Peyer's patch (tissue), 4 donors: Measurements from ENCODE around the gene MASP2.

Experiments used
- CTCF ChIP-seq, 6 experiments: fragments of 450-650 bp in 4 of 6; fragments of 200-600 bp in 2 of 6; sonication (generic) in 1 of 6; IDR thresholded peaks; one replicate each; pipeline ENCODE4 v1.5.1; 2017 to 2019; ENCODE audit warnings: antibody characterized with exemption in 6 of 6, mild to moderate bottlenecking in 3 of 6, moderate library complexity in 1 of 6
- POLR2A ChIP-seq, 2 donors: fragments of 450-650 bp; IDR thresholded peaks; one replicate each; pipeline ENCODE4 v1.5.1; 2017; ENCODE audit warnings: antibody characterized with exemption in 2 of 2, mild to moderate bottlenecking in 2 of 2, moderate library complexity in 2 of 2

DNA sequence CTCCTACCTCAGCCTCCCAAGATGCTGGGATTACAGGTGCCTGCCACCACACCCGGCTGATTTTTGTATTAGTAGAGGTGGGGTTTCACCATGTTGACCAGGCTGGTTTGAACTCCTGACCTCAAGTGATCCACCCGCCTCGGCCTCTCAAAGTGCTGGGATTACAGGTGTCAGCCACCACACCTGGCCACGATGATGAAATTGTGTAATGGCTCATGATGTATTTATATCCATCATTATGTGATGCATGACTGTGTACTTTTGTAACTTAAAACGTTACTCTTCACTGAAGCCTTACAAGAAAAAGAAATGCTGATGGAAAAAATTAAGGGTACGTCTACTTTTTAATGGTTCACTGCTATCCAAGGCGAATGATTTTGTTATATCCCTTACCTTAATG is 27.1 kb downstream of the MASP2 start:
- TF ChIP-seq CTCF (IDR thresholded peaks at IDR 0.05) (no peak), POLR2A (IDR thresholded peaks at IDR 0.05) (no peak)
